ENCODE measurements around the gene TRMT44.

TRMT44 gene

DNA sequence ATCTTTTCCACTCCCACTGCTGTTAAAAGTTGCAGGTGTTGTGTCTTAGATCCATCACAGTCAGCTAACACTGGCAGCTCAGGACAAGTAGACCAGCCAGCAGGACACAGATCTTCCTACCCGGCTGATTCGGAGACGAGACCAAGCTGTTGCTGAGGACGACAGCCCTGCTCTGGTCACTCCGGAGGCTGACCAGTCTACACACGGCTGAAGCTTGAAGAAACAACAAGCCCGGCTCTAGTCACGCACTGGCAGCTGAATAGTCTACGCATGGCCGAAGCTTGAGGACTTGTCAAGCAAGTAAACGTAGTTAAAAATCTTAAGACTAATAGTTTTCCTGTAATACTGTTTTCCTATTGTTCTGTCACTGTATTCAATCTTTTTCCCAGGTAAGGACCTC lies 1.8 kb upstream of the TRMT44 start:
- no peak for DNase-seq

DNA sequence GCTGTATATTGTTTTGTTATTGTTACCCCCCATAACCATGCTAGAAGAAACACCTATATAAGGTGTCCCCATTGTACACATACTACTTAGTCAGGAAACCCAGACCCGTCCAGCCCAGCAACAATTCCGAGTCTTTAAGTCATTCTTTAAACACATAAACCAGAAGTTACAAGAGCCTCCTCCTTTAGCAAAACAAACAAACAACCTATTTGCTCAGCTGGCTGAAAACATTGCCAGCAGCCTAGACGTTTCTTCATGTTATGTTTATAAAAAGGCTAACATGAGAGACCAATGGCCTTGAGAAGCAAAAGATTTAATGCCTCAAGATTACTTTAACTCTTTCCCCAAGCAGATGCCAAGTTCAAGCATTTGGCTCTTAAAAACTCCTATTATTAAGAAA lies 1.4 kb upstream of the TRMT44 start:
- DNase-seq: no peak

DNA sequence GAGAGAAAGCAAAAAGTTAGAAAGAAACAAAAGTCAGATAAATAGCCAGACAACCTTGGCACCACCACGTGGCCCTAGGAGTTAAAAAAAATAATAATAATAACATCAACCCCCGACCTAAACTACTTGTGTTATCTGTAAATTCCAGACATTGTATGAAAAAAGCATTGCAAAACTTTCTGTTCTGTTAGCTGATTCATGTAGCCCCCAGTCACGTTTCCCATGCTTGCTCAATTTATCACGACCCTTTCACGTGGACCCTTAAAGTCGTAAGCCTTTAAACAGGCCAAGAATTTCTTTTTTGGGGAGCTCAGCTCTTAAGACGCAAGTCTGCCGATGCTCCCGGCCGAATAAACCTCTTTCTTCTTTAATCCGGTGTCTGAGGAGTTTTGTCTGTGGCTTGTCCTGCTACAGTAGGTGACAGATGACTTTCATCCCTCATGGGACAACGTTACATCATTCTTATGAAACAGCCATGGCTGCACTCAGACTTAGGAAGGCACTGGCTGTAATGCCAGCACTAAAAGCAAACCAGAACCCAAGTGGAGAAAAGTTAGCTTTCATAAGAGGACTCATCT lies 574 bp upstream of the TRMT44 start:
- peak; percentile 39 to 52 for DNase-seq

DNA sequence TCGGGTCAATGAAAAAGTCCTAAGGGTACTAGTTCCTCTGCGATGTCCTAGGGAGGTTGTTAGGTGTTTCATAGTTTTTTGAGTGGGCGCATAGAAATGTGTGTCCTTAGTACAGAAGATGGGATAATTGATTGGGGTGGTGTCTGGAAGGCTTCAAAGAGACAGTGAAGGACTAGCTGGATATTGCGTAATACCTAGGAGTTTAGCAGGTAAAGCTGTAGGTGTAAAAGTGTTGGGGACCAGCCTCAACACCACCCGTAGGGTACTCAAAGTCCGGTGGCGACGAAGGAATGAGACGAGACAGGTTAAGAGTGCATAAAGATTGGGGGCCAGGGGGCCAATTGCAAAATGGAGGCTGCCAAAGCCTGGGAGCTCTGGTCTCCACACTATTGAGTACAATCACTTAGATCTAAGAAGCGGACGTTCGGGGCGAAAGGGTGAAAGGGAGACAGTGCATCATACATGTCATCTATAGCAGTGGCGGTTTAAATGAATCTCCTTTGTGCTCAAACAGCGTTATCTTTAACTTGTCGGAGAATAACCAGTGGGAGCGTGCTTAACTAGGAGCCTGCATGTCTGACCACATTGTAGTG lies 1.0 kb downstream of the TRMT44 start:
- DNase-seq: no peak

DNA sequence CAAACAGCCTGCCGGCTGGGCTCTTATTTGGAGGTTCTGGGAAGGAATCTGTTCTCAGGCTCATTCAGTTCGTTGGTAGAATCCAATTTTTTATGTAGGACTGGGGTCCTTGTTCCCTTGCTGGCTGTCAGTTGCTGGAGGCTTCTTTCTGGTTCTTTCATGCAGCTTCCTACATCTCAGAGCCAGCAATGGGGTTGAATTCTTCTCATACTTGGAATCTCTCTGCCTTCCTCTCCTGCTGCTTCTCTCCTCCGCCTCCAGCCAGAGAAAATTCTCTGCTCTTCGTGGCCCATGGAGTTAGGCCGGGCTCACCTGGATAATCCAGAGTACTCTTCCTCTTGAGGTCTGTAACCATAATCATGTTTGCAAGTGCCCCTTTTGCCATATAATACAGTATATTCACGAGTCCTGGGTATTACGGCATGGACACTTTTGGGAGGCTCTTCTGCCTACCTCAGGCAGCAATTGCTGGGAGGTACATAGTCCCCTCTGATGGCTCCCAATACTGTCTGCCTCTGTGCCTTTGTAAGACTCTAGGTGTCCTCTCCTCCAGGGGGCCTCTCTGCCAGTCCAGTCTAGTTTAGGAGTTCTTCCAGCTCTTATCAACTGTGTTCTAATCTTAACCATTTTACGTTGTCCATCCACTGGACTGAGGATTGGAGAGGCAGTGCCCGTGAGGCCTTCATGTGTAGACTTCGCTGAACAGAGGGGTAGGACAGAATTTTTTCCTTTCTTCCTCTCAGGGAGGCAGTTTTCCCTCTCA lies 2.2 kb downstream of the TRMT44 start:
- no peak for DNase-seq

DNA sequence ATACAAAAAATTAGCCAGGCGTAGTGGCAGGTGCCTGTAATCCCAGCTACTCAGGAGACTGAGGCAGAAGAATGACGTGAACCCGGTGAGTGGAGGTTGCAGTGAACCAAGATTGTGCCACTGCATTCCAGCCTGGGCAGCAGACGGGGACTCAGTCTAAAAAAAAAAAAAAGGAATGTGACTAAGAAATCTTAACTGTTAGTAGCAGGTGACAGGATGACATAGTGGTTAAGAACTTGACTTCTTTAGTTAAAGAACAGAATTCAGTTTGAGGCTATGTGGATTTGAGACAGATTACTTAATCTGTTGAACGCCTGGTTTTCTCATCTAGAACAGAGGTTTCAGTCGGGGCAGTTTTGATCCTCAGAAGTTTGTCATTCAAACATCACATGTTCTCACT lies 3.2 kb downstream of the TRMT44 start:
- DNase-seq: no peak

DNA sequence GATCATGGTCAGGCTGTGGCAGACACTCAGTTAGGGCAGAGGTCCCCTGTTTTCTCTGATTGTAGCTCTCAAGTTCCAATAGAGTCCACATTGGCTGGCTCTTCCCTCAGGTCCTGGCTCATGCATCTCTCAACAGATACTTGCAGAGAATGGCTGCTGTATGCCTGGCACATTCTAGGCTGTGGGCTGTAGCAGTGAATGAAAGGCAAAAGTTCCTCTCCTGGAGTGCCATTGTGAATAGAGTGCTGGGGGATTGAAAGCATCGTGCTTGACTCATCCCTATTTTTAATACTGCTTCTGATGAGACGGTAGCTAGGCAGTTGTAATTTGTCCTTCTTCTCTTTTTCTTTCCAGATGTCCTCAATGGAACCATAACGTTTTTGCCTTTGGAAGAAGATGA lies 5.5 kb downstream of the TRMT44 start:
- DNase-seq: no peak

DNA sequence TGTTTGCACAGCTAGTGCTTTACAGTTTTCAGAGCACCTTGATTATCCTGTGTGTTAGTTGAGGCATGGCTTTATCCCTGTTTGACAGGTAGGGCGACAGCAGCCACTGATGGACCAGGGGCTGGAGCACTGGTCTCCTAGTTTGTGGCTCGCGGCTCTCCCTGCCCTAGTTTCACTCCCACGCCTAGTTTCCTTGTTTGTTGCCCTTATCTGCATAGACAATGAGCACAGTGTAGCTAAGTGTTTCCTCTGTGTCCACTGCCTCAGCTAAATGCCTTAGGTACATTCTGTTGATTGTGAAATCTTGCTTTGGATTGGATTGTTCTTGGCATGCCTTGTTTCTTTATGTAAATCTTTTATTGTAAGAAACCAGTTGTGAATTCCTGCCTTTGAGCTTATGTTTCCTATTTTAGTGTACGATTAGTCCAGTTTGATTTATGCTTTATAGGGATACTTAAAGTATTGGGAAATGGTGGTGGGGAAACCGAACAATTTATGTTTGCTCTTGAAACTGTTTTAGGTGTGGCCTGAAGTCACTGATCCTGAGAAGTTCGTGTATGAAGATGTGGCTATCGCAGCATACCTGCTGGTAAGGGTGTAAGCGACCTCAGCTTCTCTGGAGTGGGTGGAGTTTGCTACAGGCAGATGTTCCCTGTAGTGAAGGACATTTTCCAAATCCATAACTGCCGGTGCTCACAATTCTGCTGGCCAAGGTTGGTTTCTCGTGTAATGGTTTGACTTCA lies 11.0 kb downstream of the TRMT44 start:
- no peak for DNase-seq

DNA sequence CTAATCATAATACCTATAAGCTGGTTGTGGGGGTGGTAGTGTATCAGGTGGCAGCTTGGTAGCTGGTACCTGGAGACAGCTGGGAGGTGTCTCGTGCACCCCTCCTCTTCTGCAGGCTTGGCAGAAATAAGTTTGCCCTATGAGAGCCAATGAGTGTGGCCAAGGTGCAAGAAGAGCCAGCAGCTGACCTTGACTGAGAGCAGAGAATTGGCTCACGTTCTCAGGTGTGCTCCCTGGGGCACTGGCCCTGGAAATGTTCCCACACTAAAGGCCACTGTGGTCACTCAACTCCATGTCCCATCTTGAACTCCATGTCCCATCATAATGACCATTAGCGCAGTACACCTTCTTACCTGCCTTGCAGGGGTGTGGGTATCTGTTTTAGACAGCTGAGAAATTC lies 13.4 kb downstream of the TRMT44 start:
- DNase-seq: no peak

DNA sequence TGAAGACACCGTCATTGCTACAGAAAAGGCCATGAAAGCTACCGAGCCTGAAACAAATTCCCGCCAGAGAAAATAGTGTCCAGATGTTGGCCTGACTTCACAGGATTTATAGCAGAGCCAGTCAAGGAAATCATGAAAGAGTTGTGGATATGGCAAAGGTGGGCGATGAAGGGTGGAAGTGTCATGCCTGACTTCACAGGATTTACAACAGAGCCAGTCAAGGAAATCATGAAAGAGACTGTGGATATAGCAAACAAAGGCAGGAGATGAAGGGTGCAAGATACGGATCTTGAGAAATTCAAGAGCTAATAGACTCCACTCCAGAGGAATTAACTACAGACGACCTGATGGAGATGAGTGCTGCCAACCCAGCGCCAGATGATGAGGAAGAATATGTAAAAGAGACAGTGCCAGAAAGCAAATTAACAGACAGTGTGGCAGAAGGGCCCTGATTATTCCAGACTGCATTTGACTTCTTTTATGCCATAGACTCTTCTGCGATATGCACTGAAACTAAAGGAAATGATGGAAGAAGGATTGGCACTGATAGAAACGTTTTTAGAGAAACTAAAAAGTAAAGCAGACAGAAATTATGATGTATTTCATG lies 17.2 kb downstream of the TRMT44 start:
- no peak for DNase-seq

DNA sequence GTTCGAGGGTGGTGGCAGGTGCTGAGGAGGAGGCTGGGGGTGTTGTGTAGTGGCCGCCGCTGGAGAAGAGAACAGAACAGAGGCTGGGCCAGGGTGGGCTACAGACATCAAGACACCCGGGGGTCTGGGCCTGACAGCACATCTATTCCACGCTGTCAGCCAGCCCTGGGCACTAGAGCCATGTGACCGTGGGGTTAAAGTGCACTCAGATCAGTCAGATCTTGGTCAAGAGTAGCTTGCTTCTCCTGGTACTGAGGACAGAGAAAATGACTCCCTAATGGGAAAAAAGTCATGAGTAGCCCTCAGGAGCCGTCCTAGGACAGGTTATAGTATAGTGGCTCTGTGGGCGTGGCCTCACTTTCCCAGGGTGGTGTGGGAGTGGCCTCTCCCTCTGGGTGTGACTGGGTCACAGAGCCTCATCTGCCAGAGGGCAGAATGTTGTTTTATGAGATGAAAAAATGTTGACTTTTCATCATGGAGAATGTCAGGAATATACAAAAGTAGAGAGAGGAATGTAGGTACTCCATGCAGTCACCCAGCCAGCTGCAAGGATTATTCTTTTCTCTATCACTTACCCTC lies 19.4 kb downstream of the TRMT44 start:
- no peak for DNase-seq

DNA sequence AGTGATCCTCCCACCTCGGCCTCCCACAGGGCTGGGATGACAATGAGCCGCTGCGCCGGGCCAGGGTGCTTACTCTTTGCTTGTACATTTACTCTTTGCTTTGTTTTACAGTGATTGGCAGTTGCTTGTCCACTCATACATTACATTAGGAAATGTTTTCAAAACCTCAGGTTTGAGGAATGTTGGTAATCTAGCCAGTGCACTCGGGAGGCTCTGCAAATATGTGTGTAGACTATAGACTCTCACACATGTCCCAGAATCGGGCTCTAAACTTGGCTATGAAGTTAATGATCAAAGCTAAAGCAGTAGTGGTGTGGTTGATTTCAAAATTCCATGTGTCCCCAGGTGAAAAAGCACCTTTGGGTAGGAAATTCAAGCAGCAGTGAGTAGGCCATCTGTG lies 20.5 kb downstream of the TRMT44 start:
- no peak for DNase-seq

DNA sequence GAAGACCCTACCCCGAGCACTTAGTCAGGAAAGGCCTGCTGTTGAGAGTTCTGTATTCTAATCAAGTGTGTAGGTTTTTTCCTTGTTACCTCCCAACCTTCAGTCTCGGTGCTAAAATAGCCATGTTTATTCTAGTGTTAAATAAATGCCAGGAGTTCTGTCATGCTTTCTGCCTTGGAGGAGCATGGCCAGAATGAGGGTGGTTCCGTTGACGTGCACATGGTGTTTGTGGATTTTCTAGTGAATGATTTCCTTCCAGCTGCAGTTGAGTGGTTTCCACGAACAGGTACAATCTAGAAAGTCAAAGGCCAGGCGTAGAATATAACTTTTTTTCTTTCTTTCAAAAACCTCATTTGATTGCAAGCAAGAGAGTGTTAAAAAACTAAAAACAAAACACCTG lies 21.0 kb downstream of the TRMT44 start:
- DNase-seq: no peak

DNA sequence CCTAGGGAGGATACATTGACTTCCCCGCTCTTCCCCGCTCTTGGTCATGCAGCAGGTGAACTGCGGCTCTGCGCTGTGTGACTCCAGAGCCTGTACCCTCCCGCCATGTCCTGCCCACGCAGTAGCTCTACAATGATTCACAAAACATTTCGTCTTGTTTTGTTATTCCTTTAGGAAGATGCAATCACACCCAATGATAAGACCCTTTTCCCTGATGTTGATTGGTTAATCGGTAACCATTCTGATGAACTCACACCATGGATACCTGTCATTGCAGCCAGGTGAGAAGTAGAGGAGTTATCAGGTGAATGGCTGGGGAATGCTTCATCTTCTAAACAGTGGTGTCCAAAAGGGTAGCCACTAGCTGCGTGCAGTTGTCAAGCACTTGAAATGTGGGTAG lies 23.2 kb downstream of the TRMT44 start:
- no peak for DNase-seq

DNA sequence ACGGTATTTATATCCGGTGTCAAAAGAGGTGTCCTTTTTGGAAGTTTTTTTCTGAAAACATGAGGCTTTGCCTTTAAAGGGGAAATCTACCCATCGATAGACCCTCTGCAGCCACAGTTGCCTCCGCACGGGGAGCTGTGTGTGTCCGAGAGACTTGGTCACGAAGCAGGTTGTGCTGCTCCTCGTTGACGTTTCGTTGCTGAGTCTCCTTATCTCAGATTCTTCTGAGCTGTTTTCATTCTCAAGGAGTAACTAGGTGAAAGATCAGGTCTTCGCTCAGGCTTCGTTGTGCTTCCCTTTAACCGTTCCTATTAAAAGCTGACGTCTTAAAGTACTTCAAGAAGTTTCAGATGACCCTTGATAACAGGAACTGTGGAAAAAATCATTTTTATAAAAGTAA lies 23.8 kb downstream of the TRMT44 start:
- no peak for DNase-seq

DNA sequence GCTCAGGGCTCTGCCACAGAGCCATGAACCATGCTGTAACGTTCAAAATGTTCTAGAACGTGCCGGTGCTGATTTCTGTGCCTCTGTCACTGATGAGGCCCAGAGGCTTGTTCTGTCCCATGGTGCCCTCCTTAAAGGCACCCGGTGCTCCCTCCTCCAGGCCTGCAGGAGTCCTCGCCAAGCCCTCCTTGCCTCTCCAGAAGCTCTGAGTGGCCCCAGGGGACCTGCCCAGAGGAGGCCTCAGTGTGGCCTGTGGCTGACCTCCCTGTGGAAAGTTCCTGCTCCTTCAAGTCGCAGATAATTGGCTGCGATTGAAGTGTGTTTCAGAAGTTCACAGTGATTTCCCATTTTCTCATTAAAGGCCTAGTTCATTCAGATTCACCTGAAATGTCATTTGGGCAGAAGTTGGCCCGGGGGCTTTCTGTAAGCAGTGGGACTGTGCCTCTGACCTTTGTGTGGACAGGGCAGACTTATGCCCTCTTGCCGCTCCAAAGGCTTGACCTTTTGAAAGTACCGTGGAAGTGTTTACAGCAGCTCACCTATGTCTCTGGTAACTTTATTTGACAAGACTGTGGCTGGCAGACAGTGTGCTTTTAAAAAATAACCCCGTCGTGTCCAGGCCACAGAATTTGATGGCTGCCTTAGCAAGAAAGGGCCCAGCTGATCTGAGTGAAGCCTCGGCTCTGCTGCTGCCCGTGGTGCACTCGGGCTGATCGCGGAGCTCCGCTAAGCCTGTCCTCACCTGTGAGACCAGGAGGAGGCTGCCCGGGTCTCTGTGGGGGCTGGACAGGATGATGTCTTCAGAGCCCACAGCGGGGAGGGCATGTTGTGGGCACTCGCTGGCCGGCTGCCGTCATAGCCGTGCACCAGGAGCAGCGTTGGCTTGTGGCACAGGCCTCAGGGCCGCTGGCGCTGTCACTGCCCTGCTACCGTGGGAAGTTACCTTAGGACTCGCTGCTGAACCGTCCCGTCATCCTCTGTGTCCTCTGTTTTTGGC lies 25.3 kb downstream of the TRMT44 start:
- DNase-seq: no peak

DNA sequence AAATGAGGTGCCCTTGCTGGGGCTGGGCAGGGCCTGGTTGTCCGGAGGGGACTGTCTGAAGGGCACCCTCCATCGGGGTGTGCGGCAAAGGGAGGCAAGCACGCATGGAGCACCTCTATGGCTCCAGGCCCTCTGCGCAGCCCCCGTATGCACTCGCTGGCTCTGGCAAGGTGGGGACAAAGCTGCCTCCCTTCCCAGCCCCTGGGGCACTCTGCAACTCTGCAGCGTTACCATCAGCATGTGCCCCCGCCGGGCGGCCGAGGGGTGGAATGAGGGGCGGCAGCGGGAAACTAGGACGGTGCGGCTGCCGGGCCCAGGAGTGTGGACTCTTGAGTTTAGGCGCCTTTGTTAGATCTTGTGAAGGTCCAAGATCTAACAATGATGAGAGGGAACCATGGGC lies 26.4 kb downstream of the TRMT44 start:
- DNase-seq: no peak

DNA sequence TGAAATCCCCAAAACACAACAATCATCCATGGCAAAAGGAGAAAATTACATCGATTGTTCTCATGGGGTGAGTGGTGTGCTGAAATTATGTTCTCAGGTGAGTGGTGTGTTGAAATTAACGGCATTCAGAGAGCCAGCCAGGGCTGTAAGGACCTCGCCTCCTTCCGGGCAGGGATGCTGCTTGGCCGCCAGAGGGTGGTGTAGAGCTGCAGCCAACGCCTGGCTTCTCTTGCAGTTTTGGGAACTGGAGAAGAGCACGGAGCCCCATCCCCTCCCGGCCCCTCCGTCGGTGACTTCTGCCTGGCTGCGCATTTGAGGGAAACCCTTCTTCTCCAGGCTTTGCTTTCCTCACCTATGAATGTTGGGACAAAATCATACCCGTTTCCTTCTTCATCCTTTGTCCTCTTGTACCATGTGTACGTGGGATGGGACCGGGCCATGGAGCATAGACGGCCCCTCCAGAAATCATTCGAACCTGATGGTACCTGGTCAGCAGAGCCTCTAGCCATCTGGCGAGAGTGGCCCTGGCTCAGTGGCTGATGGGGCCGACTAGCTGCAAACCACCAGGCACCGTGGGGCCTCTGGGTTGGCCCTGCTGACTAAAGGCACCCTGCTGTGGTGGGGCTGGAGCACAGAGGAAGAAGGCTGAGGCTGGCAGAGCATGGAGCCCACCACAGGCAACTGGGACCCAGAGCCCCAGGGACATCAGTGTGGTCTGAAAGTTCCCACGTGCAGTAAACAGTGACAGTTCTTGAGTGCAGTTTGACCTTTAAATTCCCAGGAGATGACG lies 28.4 kb downstream of the TRMT44 start:
- DNase-seq: peak; percentile 7 to 26

DNA sequence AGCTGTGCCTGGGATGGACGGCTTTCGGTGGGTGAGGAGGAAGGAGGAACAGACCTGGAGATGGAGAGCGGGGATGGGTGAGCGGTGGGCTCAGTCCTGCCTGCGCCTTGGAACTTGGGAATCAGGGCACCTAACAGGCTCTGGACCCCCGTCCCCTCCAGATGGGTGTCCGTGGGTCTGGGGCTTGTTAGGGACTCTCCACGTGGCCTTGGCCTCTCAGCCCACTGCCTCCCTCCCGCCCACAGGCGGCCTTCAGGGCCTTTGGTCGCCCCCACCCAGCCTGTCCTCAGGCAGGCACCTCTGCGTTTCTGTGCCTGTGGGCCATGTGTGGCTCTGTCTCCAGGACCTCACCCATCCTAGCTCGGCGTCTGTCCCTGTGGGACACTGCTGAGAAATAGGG lies 29.0 kb downstream of the TRMT44 start:
- DNase-seq: no peak

DNA sequence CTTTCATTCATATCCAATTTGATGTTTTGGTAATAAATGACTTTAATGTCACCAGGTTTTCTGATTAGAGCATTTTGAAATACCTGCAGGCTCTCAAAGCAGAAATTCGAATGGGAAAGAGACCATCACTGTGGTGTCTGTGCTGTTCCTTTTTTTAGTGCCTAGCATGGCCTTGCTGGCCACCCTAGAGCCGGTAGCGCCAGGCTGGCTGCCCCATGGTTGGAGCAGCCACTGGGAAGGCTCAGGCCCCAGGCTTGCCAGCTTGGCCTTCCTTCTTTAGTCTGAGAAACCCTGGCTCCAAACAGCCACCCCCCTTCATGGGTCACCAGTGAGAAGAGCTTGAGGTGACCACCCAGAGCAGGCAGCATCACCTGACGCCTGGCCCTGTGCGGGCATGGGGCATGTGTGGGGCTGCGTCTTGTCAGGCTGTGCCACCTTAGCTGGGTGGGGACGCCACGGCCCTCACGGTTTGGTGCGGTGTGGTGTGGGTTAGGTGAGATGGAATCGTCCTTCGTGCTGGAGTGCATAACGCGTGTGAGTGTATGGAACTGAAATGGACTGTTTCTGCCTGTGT lies 30.0 kb downstream of the TRMT44 start:
- DNase-seq: no peak
